Measurements from ENCODE around the gene ZNF420. TPM values are rescaled to one million over a fixed set of nuclear protein-coding genes. Genes with fewer than 3 reads are reported as not detected.
"Not testable (repeated sequence)": the region's sequence is repeated elsewhere in the genome, so short reads cannot be mapped to it uniquely, and the experiment has no call there.

ZNF420 gene
- total and polyA plus RNA-seq, 8 donors = 1.6 to 15.6 (median 3.1) TPM; not detected in 1

DNA sequence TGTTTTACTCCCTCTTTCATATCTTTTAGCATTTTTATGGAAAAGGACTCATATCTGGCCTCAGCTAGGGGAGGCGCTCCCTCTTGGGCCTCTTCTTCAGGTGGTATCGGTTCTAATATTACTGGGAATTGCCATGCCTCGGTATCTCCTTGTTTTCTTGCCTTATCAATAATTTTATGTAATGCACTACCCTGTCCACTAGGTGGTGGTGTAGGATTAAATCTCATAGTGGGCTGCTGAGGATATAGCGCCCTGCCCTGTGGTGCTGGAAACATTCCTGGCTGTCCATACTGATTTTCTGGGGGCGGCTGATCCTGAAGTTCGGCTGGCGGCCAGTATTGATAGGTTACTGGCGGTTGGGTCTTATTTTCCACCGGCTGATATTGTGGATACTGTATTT lies 35.8 kb downstream of the ZNF420 start:
- TF ChIP-seq POLR2A (IDR thresholded peaks at IDR 0.05) = no peak
- TF ChIP-seq POLR2AphosphoS5 (IDR thresholded peaks at IDR 0.05) = no peak
- TF ChIP-seq, protein P1, sequence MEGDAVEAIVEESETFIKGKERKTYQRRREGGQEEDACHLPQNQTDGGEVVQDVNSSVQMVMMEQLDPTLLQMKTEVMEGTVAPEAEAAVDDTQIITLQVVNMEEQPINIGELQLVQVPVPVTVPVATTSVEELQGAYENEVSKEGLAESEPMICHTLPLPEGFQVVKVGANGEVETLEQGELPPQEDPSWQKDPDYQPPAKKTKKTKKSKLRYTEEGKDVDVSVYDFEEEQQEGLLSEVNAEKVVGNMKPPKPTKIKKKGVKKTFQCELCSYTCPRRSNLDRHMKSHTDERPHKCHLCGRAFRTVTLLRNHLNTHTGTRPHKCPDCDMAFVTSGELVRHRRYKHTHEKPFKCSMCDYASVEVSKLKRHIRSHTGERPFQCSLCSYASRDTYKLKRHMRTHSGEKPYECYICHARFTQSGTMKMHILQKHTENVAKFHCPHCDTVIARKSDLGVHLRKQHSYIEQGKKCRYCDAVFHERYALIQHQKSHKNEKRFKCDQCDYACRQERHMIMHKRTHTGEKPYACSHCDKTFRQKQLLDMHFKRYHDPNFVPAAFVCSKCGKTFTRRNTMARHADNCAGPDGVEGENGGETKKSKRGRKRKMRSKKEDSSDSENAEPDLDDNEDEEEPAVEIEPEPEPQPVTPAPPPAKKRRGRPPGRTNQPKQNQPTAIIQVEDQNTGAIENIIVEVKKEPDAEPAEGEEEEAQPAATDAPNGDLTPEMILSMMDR (IDR thresholded peaks at IDR 0.05) = no peak
- TF ChIP-seq EP300 (IDR thresholded peaks at IDR 0.05) = no peak
- Histone ChIP-seq H3K9me3 (peaks cover 74 to 99% (median 94%) of the 10 kb centered on the region in 4 donors), H3K27me3 (no peaks in the 10 kb centered on the region), H3K27ac (no peak overlapping the region), H3K4me1 (no peaks in the 10 kb centered on the region), H3K36me3 (peaks cover 51 to 84% (median 79%) of the 10 kb centered on the region in 4 donors), H3K4me3 (no peak overlapping the region)
- DNase-seq = no peak
- WGBS, 5 donors = 86 to 96% (median 92%) methylated on average over 9 of the region's 9 CpGs
- intact Hi-C loops (cut with DNase I; ENCODE audit: low total_unique reads) = no loop called here

DNA sequence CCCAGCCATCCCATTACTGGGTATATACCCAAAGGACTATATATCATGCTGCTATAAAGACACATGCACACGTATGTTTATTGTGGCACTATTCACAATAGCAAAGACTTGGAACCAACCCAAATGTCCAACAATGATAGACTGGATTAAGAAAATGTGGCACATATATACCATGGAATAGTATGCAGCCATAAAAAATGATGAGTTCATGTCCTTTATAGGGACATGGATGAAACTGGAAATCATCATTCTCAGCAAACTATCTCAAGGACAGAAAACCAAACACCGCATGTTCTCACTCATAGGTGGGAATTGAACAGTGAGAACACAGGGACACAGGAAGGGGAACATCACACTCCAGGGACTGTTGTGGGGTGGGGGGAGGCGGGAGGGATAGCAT lies 43.9 kb downstream of the ZNF420 start:
- DNase-seq; H3K27ac ChIP-seq; H3K4me1 ChIP-seq; H3K27me3 ChIP-seq; intact Hi-C loops (cut with DNase I; ENCODE audit: low total_unique reads); H3K4me3 ChIP-seq: not testable (repeated sequence)
- peaks cover 6 to 47% (median 20%) of the 10 kb centered on the region in 4 donors for H3K36me3 ChIP-seq
- H3K9me3 ChIP-seq = peaks cover 48 to 88% (median 77%) of the 10 kb centered on the region in 4 donors
- WGBS, 5 donors = 83 to 100% (median 93%) methylated on average over 2 to 3 of the region's 3 CpGs

DNA sequence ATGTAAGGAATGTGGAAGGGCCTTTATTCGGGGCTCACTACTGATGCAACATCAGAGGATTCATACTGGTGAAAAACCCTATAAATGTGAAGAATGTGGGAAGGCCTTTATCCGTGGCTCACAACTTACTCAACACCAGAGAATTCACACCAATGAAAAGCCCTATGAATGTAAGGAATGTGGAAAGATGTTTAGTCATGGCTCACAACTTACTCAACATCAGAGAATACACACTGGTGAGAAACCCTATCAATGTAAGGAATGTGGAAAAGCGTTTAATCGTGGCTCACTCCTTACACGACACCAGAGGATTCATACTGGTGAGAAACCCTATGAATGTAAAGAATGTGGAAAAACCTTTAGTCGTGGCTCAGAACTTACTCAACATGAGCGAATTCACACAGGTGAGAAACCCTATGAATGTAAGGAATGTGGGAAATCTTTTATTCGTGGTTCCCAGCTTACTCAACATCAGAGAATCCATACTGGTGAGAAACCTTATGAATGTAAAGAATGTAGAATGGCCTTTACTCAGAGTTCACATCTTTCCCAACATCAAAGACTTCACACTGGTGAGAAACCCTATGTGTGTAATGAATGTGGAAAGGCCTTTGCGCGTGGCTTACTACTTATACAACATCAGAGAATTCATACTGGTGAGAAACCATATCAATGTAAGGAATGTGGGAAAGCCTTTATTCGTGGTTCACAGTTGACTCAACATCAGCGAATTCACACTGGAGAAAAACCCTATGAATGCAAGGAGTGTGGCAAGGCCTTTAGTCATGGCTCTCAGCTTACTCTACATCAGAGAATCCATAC lies 50.0 kb downstream of the ZNF420 start:
- intact Hi-C loops (cut with DNase I; ENCODE audit: low total_unique reads) = no loop called here
- peaks cover 27 to 85% (median 53%) of the 10 kb centered on the region in 4 donors for H3K36me3 ChIP-seq

DNA sequence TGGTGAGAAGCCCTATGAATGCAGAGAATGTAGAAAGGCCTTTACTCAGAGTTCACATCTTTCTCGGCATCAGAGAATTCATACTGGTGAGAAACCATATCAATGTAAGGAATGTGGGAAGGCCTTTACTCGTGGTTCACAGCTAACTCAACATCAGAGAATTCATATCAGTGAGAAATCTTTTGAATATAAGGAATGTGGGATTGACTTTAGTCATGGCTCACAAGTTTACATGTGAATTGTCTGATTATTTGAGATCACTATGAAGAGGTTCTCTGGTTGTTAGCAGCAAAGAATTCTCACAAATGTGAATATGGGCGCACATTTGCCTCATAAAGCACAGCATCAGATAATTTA lies 50.6 kb downstream of the ZNF420 start:
- Histone ChIP-seq H3K27me3 (no peaks in the 10 kb centered on the region), H3K4me1 (no peaks in the 10 kb centered on the region), H3K9me3 (peaks cover 98 to 100% (median 100%) of the 10 kb centered on the region in 4 donors), H3K36me3 (peaks cover 27 to 85% (median 53%) of the 10 kb centered on the region in 4 donors), H3K27ac (no peak overlapping the region), H3K4me3 (no peak overlapping the region)
- DNase-seq = no peak
- WGBS, 5 donors = 85 to 97% (median 96%) methylated on average over 3 of the region's 3 CpGs
- TF ChIP-seq, protein P1 (IDR thresholded peaks at IDR 0.05) = no peak
- TF ChIP-seq EP300 (IDR thresholded peaks at IDR 0.05) (no peak), POLR2A (IDR thresholded peaks at IDR 0.05) (no peak), POLR2AphosphoS5 (IDR thresholded peaks at IDR 0.05) (no peak)
- intact Hi-C loops (cut with DNase I; ENCODE audit: low total_unique reads) = no loop called here

More for the DNA sequence above, 50.0 kb downstream of the ZNF420 start:
- DNase-seq = no peak
- no peaks in the 10 kb centered on the region for H3K4me1 ChIP-seq
- H3K27me3 ChIP-seq = no peaks in the 10 kb centered on the region
- 96 to 98% (median 97%) methylated on average over 12 of the region's 12 CpGs for WGBS, 5 donors
- H3K4me3 ChIP-seq = no peak overlapping the region
- TF ChIP-seq, protein P1 (IDR thresholded peaks at IDR 0.05) = no peak
- H3K9me3 ChIP-seq = peaks cover 95 to 100% (median 100%) of the 10 kb centered on the region in 4 donors
- no peak overlapping the region for H3K27ac ChIP-seq

DNA sequence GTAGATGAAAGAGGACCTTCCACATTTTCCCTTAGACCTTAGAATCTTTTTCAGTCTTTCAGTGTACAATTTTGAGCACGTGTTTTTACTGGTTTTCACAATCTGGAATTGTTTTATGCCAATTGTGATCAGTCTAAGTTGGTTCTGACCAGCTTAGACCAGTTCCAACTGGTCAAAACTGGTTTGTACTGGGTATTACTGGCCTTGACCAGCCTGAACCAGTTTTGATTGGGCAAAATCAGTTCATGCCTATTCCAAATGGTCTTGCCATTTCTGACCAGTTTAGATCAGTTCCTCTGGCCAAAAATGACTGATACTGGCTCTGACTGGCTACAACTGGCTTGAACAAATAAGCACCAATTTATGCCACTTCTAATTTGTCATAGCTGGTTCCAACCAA lies 57.9 kb downstream of the ZNF420 start:
- Histone ChIP-seq H3K4me1 (no peaks in the 10 kb centered on the region), H3K36me3 (peaks cover 0 to 24% (median 0%) of the 10 kb centered on the region in 4 donors), H3K27ac (no peak overlapping the region), H3K4me3 (no peak overlapping the region), H3K27me3 (no peaks in the 10 kb centered on the region), H3K9me3 (peaks cover 60 to 100% (median 99%) of the 10 kb centered on the region in 4 donors)
- DNase-seq = no peak
- intact Hi-C loops (cut with DNase I; ENCODE audit: low total_unique reads) = no loop called here
- no peak for TF ChIP-seq POLR2AphosphoS5 (IDR thresholded peaks at IDR 0.05)
- TF ChIP-seq, protein P1 (IDR thresholded peaks at IDR 0.05) = no peak
- no peak for TF ChIP-seq EP300 (IDR thresholded peaks at IDR 0.05)
- no peak for TF ChIP-seq POLR2A (IDR thresholded peaks at IDR 0.05)
- 5 to 38% (median 15%) methylated on average over 1 of the region's 1 CpG for WGBS, 5 donors
